ENCODE results near the gene KL.

The KL gene

GRCh38 chr13:33090755-33091414 lies 74.7 kb downstream of the KL start:
- H3K4me1 Mint-ChIP-seq, result no peaks in the 10 kb centered on the region
- no peak for ATAC-seq (replicated peaks)
- H3K27me3 Mint-ChIP-seq, result peaks cover 7 to 13% of the 10 kb centered on the region in 2 donors
- H3K9me3 Mint-ChIP-seq, result no peaks in the 10 kb centered on the region
- no peak overlapping the region for H3K4me3 Mint-ChIP-seq
- no peak overlapping the region for H3K27ac Mint-ChIP-seq
- no peaks in the 10 kb centered on the region for H3K36me3 Mint-ChIP-seq
- DNase-seq, result no peak

DNA sequence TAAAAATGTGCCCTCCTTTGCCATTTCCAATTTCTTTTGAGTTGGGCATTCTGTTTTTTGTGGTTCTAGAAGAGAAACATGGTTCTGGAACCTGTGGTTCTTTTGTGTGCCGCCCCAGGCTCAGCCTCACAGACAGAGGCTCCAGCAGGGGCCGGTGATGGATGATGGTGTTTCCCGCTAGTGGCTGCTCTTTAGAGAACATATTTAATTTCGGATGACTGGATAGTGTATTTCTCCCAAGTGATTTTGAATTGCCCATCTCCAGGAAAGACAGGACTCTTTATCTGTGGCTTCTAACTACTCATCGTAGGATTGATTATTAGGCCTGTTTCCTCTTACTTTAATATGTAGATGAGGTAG lies 75.2 kb downstream of the KL start:
- H3K27ac Mint-ChIP-seq, result no peak overlapping the region
- ATAC-seq (replicated peaks), result no peak
- no peak overlapping the region for H3K4me3 Mint-ChIP-seq
- H3K36me3 Mint-ChIP-seq, result no peaks in the 10 kb centered on the region
- H3K9me3 Mint-ChIP-seq, result no peaks in the 10 kb centered on the region
- no peaks in the 10 kb centered on the region for H3K4me1 Mint-ChIP-seq
- no peak for DNase-seq
- peaks cover 2 to 11% of the 10 kb centered on the region in 2 donors for H3K27me3 Mint-ChIP-seq

- Mint-ChIP-seq H3K36me3 (no peaks in the 10 kb centered on the region), H3K9me3 (no peaks in the 10 kb centered on the region), H3K27me3 (peaks cover 0 to 8% of the 10 kb centered on the region in 2 donors), H3K4me3 (no peak overlapping the region), H3K27ac (no peak overlapping the region), H3K4me1 (peaks cover 1 to 9% of the 10 kb centered on the region in 2 donors)
- ATAC-seq (replicated peaks), result no peak
- no peak for DNase-seq
Observed at GRCh38 chr13:33092073-33092987, 76.1 kb downstream of the KL start.

DNA sequence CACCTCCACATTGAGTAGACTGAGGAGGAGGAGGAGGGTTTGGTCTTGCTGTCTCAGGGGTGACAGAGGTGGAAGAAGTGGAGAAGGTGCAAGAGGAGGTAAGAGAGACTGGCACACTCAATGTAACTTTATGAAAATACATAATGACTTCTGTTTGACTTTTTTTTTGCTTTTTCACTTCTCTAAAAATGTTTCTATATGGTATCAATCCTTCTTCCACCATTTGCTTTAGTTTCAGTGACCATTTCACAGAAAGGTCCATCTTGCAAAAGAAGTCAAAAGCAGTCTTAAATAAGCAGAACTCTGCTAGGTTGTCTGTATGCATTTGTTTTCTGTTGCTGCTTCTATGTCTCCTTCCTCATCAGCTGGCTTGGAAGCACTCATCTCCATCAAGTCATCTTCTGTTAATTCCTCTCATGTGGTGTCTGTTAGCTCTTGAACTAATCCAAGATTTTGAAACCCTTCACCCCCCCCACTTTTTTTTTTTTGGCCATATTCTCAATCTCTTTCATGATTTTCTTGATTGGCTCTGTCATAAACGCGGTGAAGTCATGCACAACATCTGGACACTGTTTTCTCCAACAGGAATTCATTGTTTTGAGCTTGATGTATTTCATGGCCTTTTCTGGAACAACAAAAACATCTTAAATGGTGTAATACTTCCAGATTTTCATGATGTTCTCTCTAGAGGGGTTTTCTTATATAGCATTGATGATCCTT lies 80.8 kb downstream of the KL start:
- DNase-seq, result no peak
- peak; percentile 29 to 45 for ATAC-seq (replicated peaks)
- Mint-ChIP-seq H3K36me3 (no peaks in the 10 kb centered on the region), H3K4me1 (peaks cover 1 to 10% of the 10 kb centered on the region in 2 donors), H3K27ac (no peak overlapping the region), H3K9me3 (peaks cover 0 to 5% of the 10 kb centered on the region in 2 donors), H3K27me3 (no peaks in the 10 kb centered on the region), H3K4me3 (no peak overlapping the region)

DNA sequence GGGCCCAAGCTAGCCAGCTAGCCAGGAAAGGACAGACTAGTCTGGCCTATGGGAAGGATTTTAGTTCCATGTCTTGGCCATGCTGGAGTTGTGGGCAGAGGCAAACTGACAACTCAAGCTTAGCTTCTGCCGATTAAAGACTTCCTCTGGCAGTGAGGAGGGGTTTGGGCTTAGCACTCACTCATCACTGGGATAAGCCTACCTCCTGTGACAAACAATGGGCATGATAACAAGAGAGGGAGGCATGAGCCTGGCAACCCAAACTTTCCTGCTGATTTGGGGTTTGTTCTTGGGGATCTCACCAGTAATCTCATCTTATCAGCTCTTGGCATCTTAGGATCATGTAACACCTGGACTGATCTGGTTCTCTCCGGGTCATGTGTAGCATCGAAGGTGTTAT lies 83.6 kb downstream of the KL start:
- DNase-seq (no peak), ATAC-seq (replicated peaks) (no peak)
- Mint-ChIP-seq H3K4me1 (peaks cover 3 to 10% of the 10 kb centered on the region in 2 donors), H3K27ac (no peak overlapping the region), H3K27me3 (peaks cover 0 to 3% of the 10 kb centered on the region in 2 donors), H3K36me3 (no peaks in the 10 kb centered on the region), H3K9me3 (peaks cover 0 to 5% of the 10 kb centered on the region in 2 donors), H3K4me3 (no peak overlapping the region)

- Mint-ChIP-seq H3K4me1 (peaks cover 7 to 18% of the 10 kb centered on the region in 2 donors), H3K27me3 (peaks cover 0 to 3% of the 10 kb centered on the region in 2 donors), H3K27ac (no peak overlapping the region), H3K36me3 (no peaks in the 10 kb centered on the region), H3K4me3 (no peak overlapping the region), H3K9me3 (peaks cover 0 to 5% of the 10 kb centered on the region in 2 donors)
- DNase-seq, result no peak
- ATAC-seq (replicated peaks), result no peak
Observed at GRCh38 chr13:33100886-33101285, 84.7 kb downstream of the KL start.

- Mint-ChIP-seq H3K9me3 (peaks cover 0 to 5% of the 10 kb centered on the region in 2 donors), H3K36me3 (no peaks in the 10 kb centered on the region), H3K4me3 (no peak overlapping the region), H3K27me3 (peaks cover 0 to 9% of the 10 kb centered on the region in 2 donors), H3K4me1 (peaks cover 13 to 14% of the 10 kb centered on the region in 2 donors), H3K27ac (no peak overlapping the region)
- ATAC-seq (replicated peaks) (no peak), DNase-seq (no peak)
Observed at GRCh38 chr13:33101835-33102234, 85.6 kb downstream of the KL start.

GRCh38 chr13:33103457-33103856 lies 87.2 kb downstream of the KL start:
- no peak for ATAC-seq (replicated peaks)
- H3K27ac Mint-ChIP-seq, result no peak overlapping the region
- no peak overlapping the region for H3K4me3 Mint-ChIP-seq
- H3K36me3 Mint-ChIP-seq, result no peaks in the 10 kb centered on the region
- H3K4me1 Mint-ChIP-seq, result peaks cover 16 to 20% of the 10 kb centered on the region in 2 donors
- no peak for DNase-seq
- H3K27me3 Mint-ChIP-seq, result peaks cover 8 to 15% of the 10 kb centered on the region in 2 donors
- peaks cover 0 to 1% of the 10 kb centered on the region in 2 donors for H3K9me3 Mint-ChIP-seq

GRCh38 chr13:33105387-33106005 lies 89.3 kb downstream of the KL start:
- Mint-ChIP-seq H3K27me3 (peaks cover 9 to 16% of the 10 kb centered on the region in 2 donors), H3K9me3 (no peaks in the 10 kb centered on the region), H3K36me3 (no peaks in the 10 kb centered on the region), H3K4me3 (no peak overlapping the region), H3K4me1 (peaks cover 25 to 27% of the 10 kb centered on the region in 2 donors), H3K27ac (no peak overlapping the region)
- DNase-seq, result no peak
- ATAC-seq (replicated peaks), result peak; percentile 72 to 78

DNA sequence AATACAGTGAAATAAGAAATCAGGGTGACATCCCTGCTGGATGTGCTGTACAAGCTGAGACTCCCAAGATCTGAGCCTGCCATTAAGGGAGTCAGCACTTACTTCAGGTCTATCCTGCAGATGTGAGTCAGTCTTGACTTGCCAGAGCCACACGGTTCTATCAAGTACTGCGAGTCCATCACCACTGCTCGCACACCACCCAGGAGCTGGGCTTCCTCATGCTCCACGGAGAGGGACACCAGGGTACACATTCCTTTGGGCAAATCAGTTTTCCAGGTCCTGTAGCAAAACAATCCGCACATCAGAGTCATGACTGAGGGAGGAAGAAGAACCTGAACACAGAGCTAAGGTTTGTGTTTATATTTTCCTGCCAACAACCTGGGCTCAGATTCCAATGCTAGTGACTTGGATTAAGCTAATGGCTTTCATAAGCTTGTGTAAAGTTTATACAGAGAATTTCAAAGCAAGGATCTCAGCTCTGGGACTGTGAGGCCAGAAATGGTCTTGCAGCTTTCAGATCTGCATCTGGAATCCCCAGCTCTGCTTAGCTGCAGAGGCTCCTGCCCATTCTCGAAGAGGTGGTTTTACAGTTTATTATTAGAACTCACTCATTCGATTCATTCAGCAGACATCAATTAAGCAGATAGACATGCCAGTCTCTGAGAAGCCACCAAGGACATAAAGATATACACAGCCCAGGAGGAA lies 90.6 kb downstream of the KL start:
- no peaks in the 10 kb centered on the region for H3K36me3 Mint-ChIP-seq
- H3K27ac Mint-ChIP-seq, result peak overlapping the region; percentile 16
- peak overlapping the region in 1 of 2 donors; percentile 4 for H3K4me3 Mint-ChIP-seq
- peaks cover 32 to 36% of the 10 kb centered on the region in 2 donors for H3K4me1 Mint-ChIP-seq
- H3K27me3 Mint-ChIP-seq, result peaks cover 9 to 16% of the 10 kb centered on the region in 2 donors
- DNase-seq, result no peak
- ATAC-seq (replicated peaks), result peak; percentile 64 to 75
- H3K9me3 Mint-ChIP-seq, result no peaks in the 10 kb centered on the region

- ATAC-seq (replicated peaks), result no peak
Observed at GRCh38 chr13:33107361-33107760, 91.1 kb downstream of the KL start.

DNA sequence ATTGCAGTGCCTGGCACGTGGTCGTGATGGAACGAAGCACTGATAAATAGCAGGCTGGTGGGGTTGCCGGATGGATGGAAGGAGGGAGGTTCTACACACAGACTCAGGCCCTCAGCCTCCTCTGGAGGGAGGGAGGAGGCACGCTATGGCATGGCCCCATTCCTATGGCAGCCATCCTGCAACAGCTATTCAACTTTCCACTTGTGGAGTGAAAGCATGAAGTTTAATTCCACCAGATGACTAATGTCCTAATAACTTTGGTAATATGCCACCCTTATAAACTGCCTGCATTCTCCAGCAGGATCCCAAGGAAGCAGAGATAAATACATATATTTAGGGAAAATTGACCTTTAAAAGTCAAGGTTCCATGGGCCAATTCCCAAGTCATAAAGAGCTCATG lies 92.4 kb downstream of the KL start:
- no peak overlapping the region for H3K4me3 Mint-ChIP-seq
- peaks cover 32 to 36% of the 10 kb centered on the region in 2 donors for H3K4me1 Mint-ChIP-seq
- ATAC-seq (replicated peaks) (no peak), DNase-seq (no peak)
- H3K9me3 Mint-ChIP-seq, result no peaks in the 10 kb centered on the region
- peaks cover 13 to 18% of the 10 kb centered on the region in 2 donors for H3K27me3 Mint-ChIP-seq
- peak overlapping the region; percentile 28 for H3K27ac Mint-ChIP-seq
- H3K36me3 Mint-ChIP-seq, result no peaks in the 10 kb centered on the region

More at GRCh38 chr13:33107361-33107760, 91.1 kb downstream of the KL start:
- peak overlapping the region; percentile 16 for H3K27ac Mint-ChIP-seq
- peaks cover 32 to 36% of the 10 kb centered on the region in 2 donors for H3K4me1 Mint-ChIP-seq
- no peak for DNase-seq
- no peaks in the 10 kb centered on the region for H3K9me3 Mint-ChIP-seq
- no peaks in the 10 kb centered on the region for H3K36me3 Mint-ChIP-seq
- H3K4me3 Mint-ChIP-seq, result peak overlapping the region in 1 of 2 donors; percentile 4
- H3K27me3 Mint-ChIP-seq, result peaks cover 12 to 14% of the 10 kb centered on the region in 2 donors

DNA sequence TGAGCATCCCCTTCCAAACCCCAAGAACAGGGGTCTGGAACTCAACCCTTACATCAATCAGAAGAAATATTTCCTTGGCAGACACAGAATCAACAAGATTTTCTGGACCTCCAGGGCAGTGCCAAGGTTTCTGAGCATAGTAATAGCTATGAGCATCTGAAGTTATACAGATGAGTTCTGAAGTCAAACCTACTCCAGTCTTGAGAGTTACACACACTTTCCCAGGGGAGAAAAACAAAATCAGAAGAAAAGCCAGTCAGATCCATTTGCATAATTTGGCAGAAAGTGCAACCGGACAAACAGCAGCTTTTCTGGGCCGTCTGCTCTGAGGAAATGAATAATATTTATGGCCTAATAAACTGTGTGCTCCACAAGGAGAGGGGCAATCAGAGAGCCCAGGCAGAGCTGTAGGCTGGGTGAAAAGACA lies 93.1 kb downstream of the KL start:
- H3K4me3 Mint-ChIP-seq, result no peak overlapping the region
- peaks cover 13 to 21% of the 10 kb centered on the region in 2 donors for H3K27me3 Mint-ChIP-seq
- H3K36me3 Mint-ChIP-seq, result no peaks in the 10 kb centered on the region
- H3K9me3 Mint-ChIP-seq, result no peaks in the 10 kb centered on the region
- ATAC-seq (replicated peaks) (no peak), DNase-seq (no peak)
- peaks cover 32 to 36% of the 10 kb centered on the region in 2 donors for H3K4me1 Mint-ChIP-seq
- no peak overlapping the region for H3K27ac Mint-ChIP-seq
